GM19035 (cell line): ENCODE measurements around the gene CLTA.
"Not testable (repeated sequence)": the region's sequence is repeated elsewhere in the genome, so short reads cannot be mapped to it uniquely, and the experiment has no call there.

Source experiments
- ATAC-seq: cut with Tn5 transposase; IDR thresholded peaks from one replicate; pipeline ENCODE4 v1.9.1; 2021; ENCODE audit not compliant: unreplicated experiment

Gene CLTA

DNA sequence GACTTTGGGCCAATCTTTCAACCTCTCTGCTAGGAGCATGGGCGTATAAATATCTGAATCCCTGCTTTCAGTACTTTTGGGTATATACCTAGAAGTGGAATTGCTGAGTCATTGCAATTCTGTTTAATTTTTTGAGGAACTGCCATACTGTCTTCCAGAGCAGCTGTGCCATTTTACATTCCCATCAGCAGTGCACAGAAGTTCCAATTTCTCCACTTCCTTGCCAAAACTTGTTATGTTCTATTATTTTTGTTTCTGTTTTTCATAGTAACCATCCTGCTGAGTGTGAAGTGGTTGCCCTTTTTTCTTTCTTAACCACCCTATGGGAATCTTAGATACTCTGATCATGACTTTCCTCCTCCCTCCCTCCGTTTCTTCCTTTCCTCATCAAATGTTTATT is 32.6 kb upstream of the CLTA start:
- ATAC-seq: no peak

DNA sequence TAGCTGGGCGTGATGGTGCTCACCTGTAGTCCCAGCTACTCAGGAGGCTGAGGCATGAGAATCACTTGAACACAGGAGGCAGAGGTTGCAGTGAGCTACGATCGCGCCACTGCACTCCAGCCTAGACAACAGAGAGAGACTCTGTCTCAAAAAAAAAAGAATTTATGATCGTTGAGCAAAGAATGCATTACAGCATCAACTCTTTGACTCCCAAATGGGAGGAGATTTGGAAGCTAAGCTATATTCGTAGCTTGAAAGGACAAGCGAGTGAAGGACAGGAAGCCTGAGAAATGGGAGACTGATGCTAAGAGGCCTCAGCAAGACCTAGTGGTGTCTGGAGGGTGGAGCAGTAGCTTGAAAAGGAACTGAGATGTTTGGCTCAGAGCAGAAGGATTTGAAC is 31.8 kb upstream of the CLTA start:
- no peak for ATAC-seq

DNA sequence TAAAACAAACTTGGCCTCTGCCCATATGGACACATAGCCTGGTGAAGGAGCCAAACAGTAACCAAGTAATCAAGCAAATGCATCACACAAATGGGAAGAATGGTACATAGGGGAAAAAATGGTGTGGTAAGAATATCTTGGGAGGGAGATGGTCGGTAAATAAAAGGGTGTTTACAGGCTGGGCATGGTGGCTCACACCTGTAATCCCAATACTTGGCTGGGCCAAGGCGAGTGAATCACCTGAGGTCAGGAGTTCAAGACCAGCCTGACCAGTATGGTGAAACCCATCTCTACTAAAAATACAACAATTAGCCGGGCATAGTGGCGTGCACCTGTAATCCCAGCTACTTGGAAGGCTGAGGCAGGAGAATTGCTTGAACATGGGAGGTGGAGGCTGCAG is 31.2 kb upstream of the CLTA start:
- not testable (repeated sequence) for ATAC-seq

DNA sequence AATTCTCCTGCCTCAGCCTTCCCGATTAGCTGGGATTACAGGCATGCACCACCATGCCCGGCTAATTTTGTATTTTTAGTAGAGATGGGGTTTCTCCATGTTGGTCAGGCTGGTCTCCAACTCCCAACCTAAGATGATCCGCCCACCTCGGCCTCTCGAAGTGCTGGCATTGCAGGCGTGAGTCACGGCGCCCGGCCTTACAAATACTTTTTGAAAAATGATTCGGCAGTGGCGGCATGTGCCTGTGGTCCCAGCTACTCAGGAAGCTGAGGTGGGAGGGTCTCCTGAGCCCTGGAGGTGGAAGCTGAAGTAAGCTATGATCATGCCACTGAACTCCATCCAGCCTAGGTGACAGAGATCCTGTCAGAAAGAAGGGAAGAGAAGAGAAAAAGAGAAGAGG is 30.6 kb upstream of the CLTA start:
- not testable (repeated sequence) for ATAC-seq

DNA sequence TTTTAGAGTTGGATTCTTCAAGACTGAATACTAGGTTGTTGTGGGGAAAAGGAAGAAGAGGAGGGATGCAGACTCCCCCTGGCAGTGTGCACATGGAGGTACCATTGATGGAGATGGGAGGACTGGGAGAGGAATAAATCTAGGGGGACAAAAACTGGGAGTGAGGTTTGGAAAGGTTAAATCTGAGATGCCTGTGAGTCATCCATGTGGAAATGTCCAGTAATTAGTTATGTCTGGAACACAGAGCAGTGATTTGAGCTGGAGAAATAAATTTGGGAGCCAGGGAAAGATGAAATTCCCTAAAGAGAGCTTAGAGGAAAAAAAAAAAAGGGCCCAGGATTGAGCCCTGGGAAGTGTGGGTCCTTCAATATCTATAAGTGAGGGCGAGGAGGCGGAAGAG is 29.5 kb upstream of the CLTA start:
- no peak for ATAC-seq

DNA sequence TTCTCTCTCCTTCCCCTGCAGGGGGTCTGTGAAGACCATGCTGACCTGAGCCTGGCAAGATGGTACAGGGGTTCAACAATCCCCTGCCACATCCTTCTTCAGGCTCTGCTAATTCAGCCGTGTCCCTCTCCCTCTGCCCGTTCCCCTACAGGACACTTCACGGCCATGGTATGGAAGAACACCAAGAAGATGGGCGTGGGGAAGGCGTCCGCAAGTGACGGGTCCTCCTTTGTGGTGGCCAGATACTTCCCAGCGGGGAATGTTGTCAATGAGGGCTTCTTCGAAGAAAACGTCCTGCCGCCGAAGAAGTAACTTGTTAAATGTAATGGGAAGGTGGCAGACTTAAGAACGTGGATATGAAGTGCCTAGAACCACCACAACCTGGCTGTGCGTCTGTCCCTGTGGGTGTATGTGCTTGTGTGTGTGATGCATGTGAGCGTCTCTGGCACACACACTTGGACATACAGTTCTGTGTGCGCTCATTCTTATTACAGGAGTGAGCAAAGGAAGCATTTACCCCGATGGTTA is 28.4 kb upstream of the CLTA start:
- ATAC-seq: no peak

DNA sequence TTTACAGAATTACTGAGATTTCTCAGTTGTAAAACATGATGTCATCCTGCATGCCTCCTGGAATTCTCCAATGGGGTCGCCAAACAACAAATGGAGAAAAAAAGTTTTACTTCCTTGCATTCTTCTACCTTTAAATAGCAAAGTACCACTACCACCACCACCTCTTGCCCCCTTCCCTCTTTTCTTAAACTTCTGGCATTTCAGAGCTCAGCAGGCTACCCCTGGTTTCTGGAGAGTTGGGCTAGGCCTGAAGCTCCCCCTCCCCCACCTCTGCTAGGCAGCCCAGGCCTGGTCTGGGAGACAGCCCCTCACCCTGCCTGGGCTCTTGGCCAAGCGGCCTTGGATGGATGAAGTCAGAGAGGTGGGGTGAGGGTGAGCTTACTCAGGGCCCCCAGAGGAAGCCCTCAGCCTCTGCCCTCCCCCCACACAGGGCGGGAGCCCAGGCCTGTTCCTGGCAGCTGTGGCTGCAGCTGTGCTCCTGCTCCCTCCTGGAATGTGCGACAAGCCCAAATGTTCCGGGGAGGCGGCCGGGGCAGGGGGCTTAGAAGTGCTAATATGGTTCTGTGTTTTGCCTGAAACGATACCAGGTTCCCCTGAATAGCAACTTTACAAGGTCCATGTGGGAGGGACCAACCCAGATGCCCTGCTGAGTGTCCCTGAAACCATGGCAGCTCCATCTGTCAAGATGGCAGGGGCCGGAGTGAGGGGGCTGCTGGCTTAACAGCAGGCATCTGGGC is 27.5 kb upstream of the CLTA start:
- no peak for ATAC-seq

DNA sequence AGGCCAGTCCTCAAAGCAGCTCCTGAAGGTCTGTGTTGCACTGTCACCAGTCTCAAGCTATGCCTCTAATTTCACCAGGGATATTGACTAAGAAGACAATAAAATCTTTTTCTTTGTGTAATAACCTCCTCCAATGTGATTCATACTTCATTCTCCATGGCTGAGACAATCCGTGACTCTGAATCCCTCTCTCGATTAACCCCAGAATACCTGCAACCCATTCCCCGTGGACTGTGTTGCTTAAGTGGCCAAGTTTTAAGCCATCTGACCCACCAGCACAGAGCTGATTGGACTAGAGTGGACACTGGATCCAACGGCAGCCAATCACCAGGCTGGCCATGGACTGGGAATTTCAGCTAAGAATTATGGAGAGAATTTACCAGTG is 26.9 kb upstream of the CLTA start:
- ATAC-seq: no peak

DNA sequence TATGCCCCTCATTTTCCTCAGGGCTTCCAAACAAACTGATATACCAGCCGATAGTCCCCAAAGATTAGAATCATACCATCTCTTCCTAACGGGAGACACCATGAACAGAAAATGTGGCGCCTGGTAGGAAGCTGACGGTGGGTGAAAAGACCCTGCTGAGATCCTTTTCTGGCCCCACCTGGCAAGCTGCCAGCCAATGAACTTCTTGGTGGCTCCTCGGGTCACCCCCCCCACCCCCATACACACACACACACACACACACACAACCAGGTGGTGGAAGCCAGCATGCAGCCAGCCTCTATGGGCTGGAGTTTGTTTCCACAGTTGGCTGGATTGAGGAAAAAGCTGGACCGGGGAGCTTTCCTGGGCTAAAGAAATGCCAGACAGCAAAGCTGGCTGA is 26.3 kb upstream of the CLTA start:
- no peak for ATAC-seq

DNA sequence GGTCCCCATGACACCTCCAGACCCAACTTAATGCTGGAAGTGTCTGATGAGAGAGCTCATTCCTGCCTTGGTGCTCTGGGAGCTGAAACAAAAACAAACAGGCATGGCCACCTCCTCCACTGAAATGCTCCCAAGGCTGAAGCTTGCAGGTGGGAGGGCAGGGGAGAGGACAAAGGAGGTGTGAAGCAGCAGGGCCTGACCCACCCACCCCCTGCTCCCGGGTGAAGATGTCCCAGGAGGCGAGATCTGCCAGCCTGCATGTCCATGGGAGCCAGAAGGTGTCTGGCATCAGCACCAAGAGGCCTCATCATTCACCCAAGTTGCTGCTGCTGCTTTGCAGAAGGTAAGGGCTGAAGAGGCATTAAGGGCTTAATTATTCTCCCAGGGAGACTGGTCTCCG is 25.7 kb upstream of the CLTA start:
- no peak for ATAC-seq

DNA sequence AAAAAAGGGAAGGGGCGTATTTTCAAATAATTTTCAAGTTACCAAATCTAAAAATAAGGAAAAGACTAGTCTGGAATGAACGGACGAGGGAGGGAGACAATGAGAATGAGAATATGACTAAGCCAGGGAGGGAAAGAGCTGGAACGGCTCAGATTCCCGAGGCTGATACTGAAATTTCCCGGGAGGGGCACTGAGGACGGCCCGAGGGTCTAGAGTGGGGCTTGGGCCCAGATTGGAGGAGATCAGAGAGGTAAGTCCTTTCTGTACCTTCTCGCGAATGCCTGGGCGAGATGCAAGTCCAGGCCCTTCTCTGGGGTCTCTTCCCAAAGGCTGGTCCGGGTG is 24.9 kb upstream of the CLTA start:
- no peak for ATAC-seq

DNA sequence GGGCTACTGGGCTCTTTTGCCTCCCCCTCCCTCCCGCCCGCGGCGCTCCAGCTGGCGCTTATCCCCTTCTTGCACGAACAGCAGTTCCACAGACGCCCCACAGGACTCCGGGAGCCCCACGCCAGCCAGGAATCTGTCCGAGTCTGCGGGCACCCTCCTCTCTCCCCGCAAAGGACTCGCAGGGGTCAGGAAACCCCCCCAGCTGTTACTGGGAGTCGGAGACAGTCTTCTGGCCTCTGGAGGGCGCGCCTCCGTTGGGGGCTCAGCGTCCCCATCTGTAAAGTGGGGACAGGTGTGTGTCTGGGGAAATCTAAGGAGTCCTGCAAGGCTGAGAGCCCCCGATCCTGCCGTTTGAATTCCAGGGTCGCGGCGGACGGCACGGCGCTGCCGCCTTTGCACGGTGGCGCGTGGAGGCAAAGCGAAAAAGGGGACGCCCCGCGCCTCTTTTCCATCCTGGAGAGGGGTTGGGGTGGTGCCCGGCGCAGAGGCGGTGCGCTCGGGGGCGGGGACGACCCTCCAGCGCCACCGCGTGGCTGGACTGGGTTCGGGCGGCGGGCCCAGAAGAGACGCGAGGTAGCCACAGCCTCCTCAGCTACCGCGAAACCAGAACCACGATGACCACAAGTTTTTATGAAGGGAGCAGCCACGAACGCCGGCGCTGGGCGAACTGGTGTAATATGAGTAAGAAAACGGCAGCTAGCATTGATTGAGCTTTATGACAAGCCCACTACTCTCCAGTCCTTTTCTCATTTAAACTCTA is 24.4 kb upstream of the CLTA start:
- ATAC-seq: peak; percentile 94

DNA sequence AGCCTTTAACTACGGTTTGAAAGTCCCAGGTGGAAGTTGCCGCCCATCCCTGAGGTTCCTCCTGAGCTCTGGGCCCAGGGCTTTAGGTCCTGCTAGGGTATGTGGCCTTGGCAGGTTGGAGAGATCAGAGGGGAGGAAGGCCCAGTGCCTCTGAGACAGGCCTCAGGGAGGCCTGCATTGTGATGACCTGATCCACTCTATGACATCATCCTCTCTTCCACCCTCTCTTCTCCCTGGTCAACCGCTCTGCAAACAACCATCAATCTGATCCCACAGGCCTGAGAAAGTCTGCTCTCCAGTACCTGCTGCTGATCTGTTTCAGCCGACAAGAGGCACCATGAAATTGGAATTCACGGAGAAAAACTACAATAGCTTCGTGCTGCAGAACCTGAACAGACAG is 21.6 kb upstream of the CLTA start, which contains the start of gene CCIN:
Gene CCIN (plus strand): TSS at position 223 of the 400 bp plus-strand sequence. CDS start 115 bp downstream, at position 338.
- no peak for ATAC-seq

DNA sequence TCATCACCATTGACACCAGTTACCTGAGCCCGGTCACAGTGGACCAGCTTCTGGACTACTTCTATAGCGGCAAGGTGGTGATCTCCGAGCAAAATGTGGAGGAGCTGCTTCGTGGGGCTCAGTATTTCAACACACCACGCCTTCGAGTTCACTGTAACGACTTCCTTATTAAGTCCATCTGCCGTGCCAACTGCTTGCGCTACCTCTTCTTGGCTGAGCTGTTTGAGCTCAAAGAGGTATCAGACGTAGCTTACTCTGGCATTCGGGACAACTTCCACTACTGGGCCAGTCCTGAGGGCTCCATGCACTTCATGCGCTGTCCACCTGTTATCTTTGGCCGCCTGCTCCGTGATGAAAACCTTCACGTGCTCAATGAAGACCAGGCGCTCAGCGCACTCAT is 21.0 kb upstream of the CLTA start:
- no peak for ATAC-seq

DNA sequence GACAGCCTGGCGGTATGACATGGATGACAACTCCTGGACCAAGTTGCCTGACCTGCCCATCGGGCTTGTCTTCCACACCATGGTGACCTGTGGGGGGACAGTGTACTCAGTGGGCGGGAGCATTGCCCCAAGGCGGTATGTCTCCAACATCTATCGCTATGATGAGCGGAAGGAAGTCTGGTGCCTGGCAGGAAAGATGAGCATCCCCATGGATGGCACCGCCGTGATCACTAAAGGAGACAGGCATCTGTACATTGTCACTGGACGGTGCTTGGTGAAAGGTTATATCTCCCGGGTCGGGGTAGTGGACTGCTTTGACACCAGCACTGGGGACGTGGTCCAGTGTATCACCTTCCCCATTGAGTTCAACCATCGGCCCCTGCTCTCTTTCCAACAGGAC is 20.2 kb upstream of the CLTA start:
- ATAC-seq: no peak

DNA sequence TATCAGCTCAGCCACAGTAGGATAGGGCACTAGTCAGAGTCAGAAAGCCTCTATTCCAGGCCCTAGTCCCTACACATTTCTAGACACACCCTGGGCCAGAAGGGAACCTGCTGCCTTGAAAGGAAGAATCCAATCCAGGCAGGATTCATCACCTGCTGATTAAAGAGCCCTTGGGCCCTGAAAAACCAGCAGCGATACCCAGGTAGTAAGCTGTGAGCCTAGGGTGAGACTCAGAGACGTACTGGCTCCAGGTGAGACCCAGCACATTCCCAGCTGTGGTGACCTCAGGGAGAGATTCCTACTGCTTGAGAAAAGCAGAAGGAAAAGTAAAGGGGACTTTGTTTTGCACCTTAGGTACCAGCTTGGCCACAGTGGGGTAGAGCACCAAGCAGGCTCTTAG is 16.9 kb upstream of the CLTA start:
- ATAC-seq: no peak

DNA sequence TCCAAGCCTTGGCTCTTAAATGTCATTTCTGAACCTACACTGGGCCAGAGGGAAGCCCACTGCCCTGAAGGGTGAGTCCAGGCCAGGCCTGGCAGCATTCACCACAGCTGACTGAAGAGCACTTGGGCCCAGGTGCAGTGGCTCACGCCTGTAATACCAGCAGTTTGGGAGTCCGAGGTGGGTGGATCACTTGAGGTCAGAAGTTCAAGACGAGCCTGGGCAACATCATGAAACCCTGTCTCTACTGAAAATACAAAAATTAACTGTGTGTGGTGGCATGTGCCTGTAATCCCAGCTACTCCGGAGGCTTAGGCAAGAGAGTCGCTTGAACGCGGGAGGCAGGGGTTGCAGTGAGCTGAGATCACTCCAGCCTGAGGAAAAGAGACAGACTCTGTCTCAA is 16.4 kb upstream of the CLTA start:
- ATAC-seq: no peak

DNA sequence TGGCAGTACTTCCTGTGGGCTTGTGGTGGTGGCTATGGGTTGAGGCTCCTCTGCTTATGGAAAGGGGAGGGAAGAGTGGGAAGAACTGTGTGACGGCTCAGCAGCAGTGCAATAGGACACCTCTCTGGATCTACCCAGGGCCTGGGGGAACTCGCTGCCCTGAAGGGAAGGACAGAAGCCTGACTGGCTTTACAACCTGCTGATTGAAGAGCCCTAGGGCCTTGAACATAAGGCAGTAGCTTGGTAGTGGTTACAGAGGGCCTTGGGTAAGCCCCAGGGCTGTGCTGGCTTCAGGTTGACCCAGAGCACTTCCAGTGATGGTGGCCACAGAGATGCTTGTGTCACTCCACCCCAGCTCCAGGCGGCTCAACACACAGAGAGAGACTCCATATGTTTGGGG is 16.0 kb upstream of the CLTA start:
- no peak for ATAC-seq

DNA sequence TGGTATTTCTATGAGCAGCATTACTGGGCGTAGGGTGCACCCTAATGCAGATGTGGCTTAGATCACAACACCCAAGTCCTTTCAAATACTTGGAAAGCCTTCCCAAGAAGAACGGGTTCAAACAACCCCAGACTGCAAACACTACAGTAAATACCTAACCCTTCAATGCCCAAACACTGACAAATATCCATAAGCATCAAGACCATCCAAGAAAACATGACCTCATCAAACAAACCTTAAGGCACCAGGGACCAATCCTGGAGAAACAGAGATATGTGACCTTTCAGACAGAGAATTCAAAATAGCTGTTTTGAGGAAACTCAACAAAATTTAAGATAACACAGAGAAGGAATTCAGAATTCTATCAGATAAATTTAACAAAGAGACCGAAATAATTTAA is 15.5 kb upstream of the CLTA start:
- not testable (repeated sequence) for ATAC-seq

DNA sequence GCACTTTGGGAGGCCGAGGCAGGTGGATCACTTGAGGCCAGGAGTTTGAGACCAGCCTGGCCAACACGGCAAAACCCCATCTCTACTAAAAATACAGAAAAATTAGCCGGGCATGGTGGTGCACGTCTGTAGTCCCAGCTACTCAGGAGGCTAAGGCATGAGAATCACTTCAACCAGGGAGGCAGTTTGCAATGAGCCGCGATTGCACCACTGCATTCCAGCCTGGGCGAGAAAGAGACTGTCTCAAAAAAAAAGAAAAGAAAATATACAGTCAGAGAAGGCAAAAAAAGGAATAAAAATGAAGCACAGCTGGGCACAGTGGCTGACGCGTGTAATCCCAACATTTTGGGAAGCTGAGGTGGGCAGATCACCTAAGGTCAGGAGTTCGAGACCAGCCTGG is 14.2 kb upstream of the CLTA start:
- not testable (repeated sequence) for ATAC-seq

DNA sequence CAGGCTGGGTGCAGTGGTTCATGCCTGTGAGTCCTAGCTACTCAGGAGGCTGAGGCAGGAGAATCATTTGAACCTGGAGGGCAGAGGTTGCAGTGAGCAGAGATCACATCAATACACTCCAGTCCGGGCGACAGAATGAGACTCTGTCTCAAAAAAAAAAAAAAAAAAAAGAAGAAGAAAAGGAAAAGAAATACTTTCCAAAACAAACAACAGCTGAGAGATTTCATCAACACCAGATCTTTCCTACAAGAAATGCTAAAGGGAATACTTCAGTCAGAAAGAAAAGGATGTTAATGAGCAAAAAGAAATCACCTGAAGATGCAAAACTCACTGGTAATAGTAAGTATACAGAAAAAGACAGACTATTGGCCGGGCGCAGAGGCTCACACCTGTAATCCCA is 13.2 kb upstream of the CLTA start:
- no peak for ATAC-seq

DNA sequence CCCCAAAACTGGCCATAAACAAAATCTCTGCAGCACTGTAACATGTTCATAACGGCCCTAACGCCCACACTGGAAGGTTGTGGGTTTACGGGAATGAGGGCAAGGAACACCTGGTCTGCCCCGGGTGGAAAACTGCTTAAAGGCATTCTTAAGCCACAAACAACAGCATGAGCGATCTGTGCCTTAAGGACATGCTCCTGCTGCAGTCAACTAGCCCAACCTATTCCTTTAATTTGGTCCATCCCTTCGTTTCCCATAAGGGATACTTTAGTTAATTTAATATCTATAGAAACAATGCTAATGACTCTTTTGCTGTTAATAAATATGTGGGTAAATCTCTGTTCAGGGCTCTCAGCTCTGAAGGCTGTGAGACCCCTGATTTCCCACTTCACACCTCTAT is 10.5 kb upstream of the CLTA start:
- not testable (repeated sequence) for ATAC-seq
